GM23248 (cell line): ENCODE data around the gene SUFU.

Experiments used
- EZH2 ChIP-seq: fragments of 200-600 bp; sonication (generic); IDR thresholded peaks from 2 replicates; pipeline ENCODE4 v1.6.1; 2018; ENCODE audit warnings: antibody characterized with exemption, mild to moderate bottlenecking; ENCODE audit not compliant: insufficient read depth, poor library complexity, severe bottlenecking
- EZH2phosphoT487 ChIP-seq: fragments of 200-600 bp; sonication (generic); IDR thresholded peaks from 2 replicates; pipeline ENCODE4 v1.6.1; 2018; ENCODE audit warnings: antibody characterized with exemption, moderate library complexity, mild to moderate bottlenecking, low read depth; ENCODE audit not compliant: insufficient read depth

DNA sequence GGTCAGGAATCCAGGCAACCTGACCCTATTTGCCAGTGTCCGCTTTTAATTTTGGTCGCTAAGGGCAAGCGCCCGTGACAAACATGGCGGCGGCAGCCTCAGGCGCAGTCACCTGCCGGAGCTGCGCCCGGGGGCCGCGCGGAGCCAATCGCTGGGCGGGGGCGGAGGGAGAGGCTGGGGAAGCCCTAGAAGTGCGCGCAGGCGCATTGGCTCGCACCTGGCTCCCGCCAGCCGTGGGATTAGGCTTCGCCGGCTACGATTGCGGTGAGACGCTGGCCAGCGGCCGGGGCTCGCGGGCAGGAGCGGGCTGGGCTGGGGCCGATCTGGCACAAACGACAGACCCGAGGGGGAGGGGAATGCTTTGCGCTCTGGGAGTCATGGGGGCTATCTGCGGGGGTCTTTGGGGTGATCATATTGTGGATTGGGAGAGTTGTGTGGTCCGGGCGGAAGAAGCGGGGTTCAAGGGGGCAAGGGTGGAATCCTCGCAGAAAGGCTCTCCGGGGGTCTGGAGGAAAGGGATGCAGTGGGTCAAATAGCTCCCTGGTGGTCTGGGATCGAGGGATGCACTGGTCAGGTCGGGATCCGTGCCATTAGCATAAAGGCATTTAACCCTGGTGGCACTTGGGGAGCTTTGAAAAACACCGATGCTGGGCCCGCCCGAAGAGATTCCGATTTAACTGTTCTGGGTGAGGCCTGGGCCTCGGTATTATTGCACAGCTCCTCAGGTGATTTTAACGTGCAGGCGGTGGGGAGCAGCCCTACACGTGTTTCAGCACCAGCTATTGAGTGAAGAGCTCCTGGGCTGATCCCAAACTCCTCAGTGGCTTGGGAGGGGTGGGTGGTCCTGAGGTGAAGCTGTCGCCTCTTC is 42.4 kb upstream of the SUFU start:
- no peak for TF ChIP-seq EZH2phosphoT487
- no peak for TF ChIP-seq EZH2
